HG02973 (cell line): ENCODE data around the gene POC1B.
A peak's percentile ranks its signal among the peaks of the same experiment; 100 is the strongest.

Source experiments
- ATAC-seq: cut with Tn5 transposase; IDR thresholded peaks from one replicate; pipeline ENCODE4 v1.9.1; 2021; ENCODE audit warnings: moderate library complexity; ENCODE audit not compliant: unreplicated experiment

The POC1B gene

GRCh38 chr12:89497467-89497866, 28.4 kb downstream of the POC1B start:
- no peak for ATAC-seq

DNA sequence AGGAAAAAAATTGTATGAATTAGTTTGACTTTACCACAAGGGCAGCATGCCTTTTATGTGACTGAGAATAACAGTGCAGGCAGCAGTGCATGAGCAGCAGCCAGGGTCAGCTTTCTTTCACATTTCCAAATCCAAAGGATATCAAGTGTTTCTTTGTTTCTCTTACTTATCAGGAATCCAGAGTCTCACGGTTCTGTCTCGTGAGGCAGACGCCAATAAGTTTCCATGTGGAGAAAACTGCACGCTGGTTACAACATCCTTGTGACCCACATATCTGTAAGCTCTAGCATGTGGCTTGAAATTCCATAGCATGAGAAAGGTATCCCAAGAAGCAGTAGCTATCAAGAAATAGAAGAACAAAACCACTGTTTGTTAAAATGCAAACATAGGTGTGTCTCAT, 28.8 kb downstream of the POC1B start:
- no peak for ATAC-seq

GRCh38 chr12:89494411-89495231, 31.2 kb downstream of the POC1B start:
- ATAC-seq, result peak; percentile 50

- ATAC-seq, result no peak
Measured at GRCh38 chr12:89493670-89494302, 32.1 kb downstream of the POC1B start.

GRCh38 chr12:89492883-89493282, 33.0 kb downstream of the POC1B start:
- ATAC-seq, result no peak

- no peak for ATAC-seq
Measured at GRCh38 chr12:89490922-89491321, 34.9 kb downstream of the POC1B start.

GRCh38 chr12:89486264-89486663, 39.6 kb downstream of the POC1B start:
- ATAC-seq, result no peak

DNA sequence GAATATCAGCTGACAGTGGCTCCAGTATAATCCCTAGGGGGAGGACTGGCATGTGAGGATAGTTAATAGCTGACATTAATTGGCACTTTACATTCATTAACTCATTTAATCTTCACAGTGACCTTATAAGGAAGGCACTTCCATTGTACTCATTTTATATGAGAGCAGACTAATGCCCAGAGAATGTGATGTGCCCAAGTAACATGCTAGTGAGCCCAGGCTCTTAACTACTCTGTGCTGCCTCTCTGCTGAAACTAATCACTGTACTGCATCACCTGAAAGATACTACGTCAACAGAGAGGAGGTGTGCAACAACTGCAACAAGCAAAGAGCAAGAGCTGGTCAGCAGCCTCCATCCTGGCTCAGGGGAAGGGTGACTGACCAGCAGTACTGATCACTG, 41.4 kb downstream of the POC1B start:
- no peak for ATAC-seq

- no peak for ATAC-seq
Measured at GRCh38 chr12:89481213-89481914, 44.5 kb downstream of the POC1B start.

GRCh38 chr12:89479982-89480381, 45.9 kb downstream of the POC1B start:
- ATAC-seq, result no peak

GRCh38 chr12:89477633-89478279, 48.1 kb downstream of the POC1B start:
- no peak for ATAC-seq

GRCh38 chr12:89476904-89477595, 48.8 kb downstream of the POC1B start:
- no peak for ATAC-seq

DNA sequence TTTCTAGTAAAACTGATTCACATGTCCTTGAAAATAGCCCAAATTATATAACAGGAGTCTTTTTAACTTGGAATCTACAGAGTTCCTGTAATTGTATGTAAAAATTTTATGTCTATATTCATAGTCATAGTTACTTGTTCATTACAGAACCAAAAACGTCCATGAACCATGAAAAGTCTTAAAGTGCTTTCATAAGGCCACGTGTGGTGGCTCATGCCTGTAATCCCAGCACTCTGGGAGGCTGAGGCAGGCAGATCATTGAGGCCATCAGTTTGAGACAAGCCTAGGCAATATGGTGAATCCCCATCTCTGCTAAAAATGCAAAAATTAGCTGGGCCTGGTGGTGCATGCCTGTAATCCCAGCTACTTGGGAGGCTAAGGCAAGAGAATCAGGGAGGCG, 49.6 kb downstream of the POC1B start:
- no peak for ATAC-seq

DNA sequence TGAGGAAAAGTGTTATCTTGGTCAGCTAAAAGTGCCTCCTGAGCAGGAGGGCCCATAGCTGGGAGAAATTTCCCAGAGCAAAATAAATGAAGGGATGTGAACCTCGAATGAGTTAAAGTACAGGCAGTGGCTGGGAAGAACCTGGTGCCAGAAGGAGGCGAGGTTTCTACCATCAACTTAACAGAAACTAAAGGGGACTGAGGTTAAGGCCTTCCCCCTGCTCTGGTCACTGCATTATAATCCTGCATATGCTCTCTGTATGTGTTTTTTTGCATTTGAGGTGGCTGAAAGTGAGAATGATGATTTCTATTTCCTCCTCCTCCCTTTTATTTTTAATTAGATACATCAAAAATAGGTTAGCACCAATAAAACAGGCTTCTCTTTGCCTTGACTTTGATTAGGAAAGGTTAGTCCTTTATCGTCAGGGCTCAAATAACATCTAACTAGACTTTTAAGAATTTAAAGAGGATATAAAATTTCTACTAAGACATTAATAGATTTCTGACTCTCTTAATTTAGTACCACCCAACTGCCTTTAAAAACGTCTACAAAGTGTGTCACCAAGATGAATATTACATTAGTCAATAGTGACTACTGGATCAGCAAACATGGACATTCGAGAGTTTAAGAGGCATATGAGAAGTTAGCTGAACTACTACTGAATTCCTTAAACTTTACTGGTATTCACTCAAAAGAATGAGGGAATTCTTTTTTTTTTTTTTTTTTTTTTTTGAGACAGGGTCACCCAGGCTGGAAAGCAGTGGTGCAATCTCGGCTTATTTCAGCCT, 50.5 kb downstream of the POC1B start:
- ATAC-seq, result no peak

- ATAC-seq, result no peak
Measured at GRCh38 chr12:89474615-89475014, 51.2 kb downstream of the POC1B start.

- ATAC-seq, result no peak
Measured at GRCh38 chr12:89472508-89472907, 53.3 kb downstream of the POC1B start.

- no peak for ATAC-seq
Measured at GRCh38 chr12:89470741-89471509, 54.9 kb downstream of the POC1B start.

- peak; percentile 60 for ATAC-seq
Measured at GRCh38 chr12:89469361-89469760, 56.5 kb downstream of the POC1B start.

- ATAC-seq, result peak; percentile 86
Measured at GRCh38 chr12:89468648-89469326, 57.1 kb downstream of the POC1B start.
